ENCODE results near the gene POPDC2. TPM values are rescaled to one million over a fixed set of nuclear protein-coding genes. Genes with fewer than 3 reads are reported as not detected.

Gene POPDC2
- total and polyA plus RNA-seq, 2 donors (not counting 1 experiment from before 2014, with no cell fraction given): 8.0 to 9.5 TPM

DNA sequence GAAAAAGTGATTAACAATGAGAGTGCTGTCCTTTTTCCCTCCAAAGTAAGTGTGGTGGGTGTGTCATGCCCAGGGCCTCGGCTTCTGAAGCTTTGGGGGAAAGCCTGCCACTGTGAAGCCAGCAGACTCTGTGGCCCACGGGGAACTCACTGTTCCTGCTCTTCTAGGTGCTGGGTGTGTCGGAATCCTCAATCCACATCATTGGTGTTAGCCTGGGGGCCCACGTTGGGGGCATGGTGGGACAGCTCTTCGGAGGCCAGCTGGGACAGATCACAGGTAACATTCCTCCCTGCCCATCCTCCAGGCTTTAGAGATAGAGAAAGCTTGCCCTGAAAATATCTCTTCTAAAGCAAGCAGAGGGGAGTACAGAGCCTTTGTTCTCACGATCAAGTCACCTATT, 51.1 kb downstream of the POPDC2 start:
- Mint-ChIP-seq H3K4me1 (no peaks in the 10 kb centered on the region), H3K4me3 (no peak overlapping the region), H3K27ac (no peak overlapping the region), H3K27me3 (no peaks in the 10 kb centered on the region), H3K9me3 (ENCODE audit: insufficient read depth) (no peaks in the 10 kb centered on the region)
- no peak overlapping the region for H3K27ac ChIP-seq (ENCODE audit: low read length in 2 of 2)
- H3K4me3 ChIP-seq (ENCODE audit: control extremely low read depth in 1 of 5, extremely low read depth in 1 of 5, insufficient read depth in 1 of 5, low read depth in 2 of 5, low read length in 4 of 5): no peak overlapping the region
- H2AFZ ChIP-seq (ENCODE audit: insufficient read depth, low read depth, low read length, poor library complexity, severe bottlenecking): no peak overlapping the region
- H3K9ac ChIP-seq (ENCODE audit: low read length): no peak overlapping the region
- H3K9me3 ChIP-seq (ENCODE audit: control extremely low read depth in 1 of 3, control insufficient read depth in 2 of 3, insufficient read depth in 1 of 3, low read length in 2 of 3): no peaks in the 10 kb centered on the region
- H3K4me2 ChIP-seq (replicated peaks; ENCODE audit: low read depth, low read length, poor library complexity, severe bottlenecking): no peak overlapping the region
- H3K27me3 ChIP-seq (replicated peaks in 1 of 4; ENCODE audit: control extremely low read depth in 1 of 4, control insufficient read depth in 3 of 4, insufficient read depth in 4 of 4, low read length in 3 of 4): no peaks in the 10 kb centered on the region
- no peaks in the 10 kb centered on the region for H3K79me2 ChIP-seq (ENCODE audit: control insufficient read depth, insufficient read depth, low read length)
- ChIA-PET POLR2A (no interaction called here), CTCF (no interaction called here)
- no peak for TF ChIP-seq EZH2 (IDR thresholded peaks at IDR 0.05; ENCODE audit: borderline replicate concordance, insufficient read depth, low read depth, low read length, poor library complexity, severe bottlenecking)
- TF ChIP-seq CTCF (IDR thresholded peaks at IDR 0.05): no peak
- no peaks in the 10 kb centered on the region for H4K20me1 ChIP-seq (ENCODE audit: control insufficient read depth, insufficient read depth, low read length, poor library complexity, severe bottlenecking)
- DNase-seq (no peak), ATAC-seq (ENCODE audit: low read depth) (no peak)
- intact Hi-C loops (cut with micrococcal nuclease): no loop called here
- 82% methylated on average over 3 of the region's 6 CpGs for WGBS (ENCODE audit: insufficient coverage)
- H3K4me1 ChIP-seq (ENCODE audit: control insufficient read depth in 2 of 2, insufficient read depth in 2 of 2, low read length in 2 of 2): no peaks in the 10 kb centered on the region
- H3K36me3 ChIP-seq (replicated peaks in 1 of 2; ENCODE audit: control extremely low read depth in 1 of 2, control insufficient read depth in 1 of 2, extremely low read depth in 1 of 2, insufficient read depth in 2 of 2, low read length in 1 of 2): no peaks in the 10 kb centered on the region

DNA sequence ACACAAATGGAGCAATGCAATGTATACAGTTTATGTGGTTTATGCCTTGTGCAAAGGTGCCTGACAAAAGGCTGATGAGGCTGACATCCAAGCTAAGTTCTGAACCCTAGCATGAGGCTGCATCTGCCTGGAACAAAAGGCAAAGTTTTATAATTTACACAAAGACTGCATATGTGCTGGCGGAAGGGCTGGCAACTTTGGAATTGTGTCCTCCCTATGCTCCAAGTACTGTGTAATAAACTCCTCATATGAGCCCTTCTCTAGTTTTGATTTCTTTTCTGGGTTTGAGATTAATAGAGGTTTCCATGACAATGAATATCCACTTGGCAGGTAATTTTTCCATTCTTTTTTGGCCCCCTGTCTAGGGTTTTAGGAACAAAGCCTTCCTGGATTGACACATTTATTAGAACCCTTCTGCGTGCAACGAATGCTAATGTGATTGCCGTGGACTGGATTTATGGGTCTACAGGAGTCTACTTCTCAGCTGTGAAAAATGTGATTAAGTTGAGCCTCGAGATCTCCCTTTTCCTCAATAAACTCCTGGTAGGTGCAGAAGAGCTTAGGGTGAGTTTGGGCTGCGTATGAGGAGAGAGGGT, 51.9 kb downstream of the POPDC2 start:
- ChIA-PET POLR2A (no interaction called here), CTCF (no interaction called here)
- no peak overlapping the region for H3K4me2 ChIP-seq (replicated peaks; ENCODE audit: low read depth, low read length, poor library complexity, severe bottlenecking)
- H3K79me2 ChIP-seq (ENCODE audit: control insufficient read depth, insufficient read depth, low read length): no peaks in the 10 kb centered on the region
- H3K4me3 Mint-ChIP-seq: no peak overlapping the region
- no peak overlapping the region for H3K27ac ChIP-seq (ENCODE audit: low read length in 2 of 2)
- no peaks in the 10 kb centered on the region for H3K27me3 Mint-ChIP-seq
- H3K4me3 ChIP-seq (ENCODE audit: control extremely low read depth in 1 of 5, extremely low read depth in 1 of 5, insufficient read depth in 1 of 5, low read depth in 2 of 5, low read length in 4 of 5): no peak overlapping the region
- H3K27me3 ChIP-seq (replicated peaks in 1 of 4; ENCODE audit: control extremely low read depth in 1 of 4, control insufficient read depth in 3 of 4, insufficient read depth in 4 of 4, low read length in 3 of 4): no peaks in the 10 kb centered on the region
- no peaks in the 10 kb centered on the region for H3K9me3 Mint-ChIP-seq (ENCODE audit: insufficient read depth)
- TF ChIP-seq CTCF (IDR thresholded peaks at IDR 0.05): no peak
- no peak for TF ChIP-seq EZH2 (IDR thresholded peaks at IDR 0.05; ENCODE audit: borderline replicate concordance, insufficient read depth, low read depth, low read length, poor library complexity, severe bottlenecking)
- no peak overlapping the region for H3K27ac Mint-ChIP-seq
- no peak overlapping the region for H3K9ac ChIP-seq (ENCODE audit: low read length)
- no peak for ATAC-seq (ENCODE audit: low read depth)
- WGBS (ENCODE audit: insufficient coverage): 85% methylated on average over 5 of the region's 6 CpGs
- H4K20me1 ChIP-seq (ENCODE audit: control insufficient read depth, insufficient read depth, low read length, poor library complexity, severe bottlenecking): no peaks in the 10 kb centered on the region
- no peaks in the 10 kb centered on the region for H3K4me1 Mint-ChIP-seq
- H3K36me3 ChIP-seq (replicated peaks in 1 of 2; ENCODE audit: control extremely low read depth in 1 of 2, control insufficient read depth in 1 of 2, extremely low read depth in 1 of 2, insufficient read depth in 2 of 2, low read length in 1 of 2): no peaks in the 10 kb centered on the region
- no peaks in the 10 kb centered on the region for H3K9me3 ChIP-seq (ENCODE audit: control extremely low read depth in 1 of 3, control insufficient read depth in 2 of 3, insufficient read depth in 1 of 3, low read length in 2 of 3)
- DNase-seq: no peak
- no peak overlapping the region for H2AFZ ChIP-seq (ENCODE audit: insufficient read depth, low read depth, low read length, poor library complexity, severe bottlenecking)
- no peaks in the 10 kb centered on the region for H3K4me1 ChIP-seq (ENCODE audit: control insufficient read depth in 2 of 2, insufficient read depth in 2 of 2, low read length in 2 of 2)
- intact Hi-C loops (cut with micrococcal nuclease): no loop called here
